GM19240 (cell line): ENCODE measurements around the gene SLC25A6.
"Not testable (repeated sequence)": the region's sequence is repeated elsewhere in the genome, so short reads cannot be mapped to it uniquely, and the experiment has no call there.

Source experiments
- DNase-seq: peaks from one replicate; pipeline ENCODE4 v3.0.0; 2011; ENCODE audit warnings: low spot score; ENCODE audit not compliant: insufficient read length

Gene SLC25A6

DNA sequence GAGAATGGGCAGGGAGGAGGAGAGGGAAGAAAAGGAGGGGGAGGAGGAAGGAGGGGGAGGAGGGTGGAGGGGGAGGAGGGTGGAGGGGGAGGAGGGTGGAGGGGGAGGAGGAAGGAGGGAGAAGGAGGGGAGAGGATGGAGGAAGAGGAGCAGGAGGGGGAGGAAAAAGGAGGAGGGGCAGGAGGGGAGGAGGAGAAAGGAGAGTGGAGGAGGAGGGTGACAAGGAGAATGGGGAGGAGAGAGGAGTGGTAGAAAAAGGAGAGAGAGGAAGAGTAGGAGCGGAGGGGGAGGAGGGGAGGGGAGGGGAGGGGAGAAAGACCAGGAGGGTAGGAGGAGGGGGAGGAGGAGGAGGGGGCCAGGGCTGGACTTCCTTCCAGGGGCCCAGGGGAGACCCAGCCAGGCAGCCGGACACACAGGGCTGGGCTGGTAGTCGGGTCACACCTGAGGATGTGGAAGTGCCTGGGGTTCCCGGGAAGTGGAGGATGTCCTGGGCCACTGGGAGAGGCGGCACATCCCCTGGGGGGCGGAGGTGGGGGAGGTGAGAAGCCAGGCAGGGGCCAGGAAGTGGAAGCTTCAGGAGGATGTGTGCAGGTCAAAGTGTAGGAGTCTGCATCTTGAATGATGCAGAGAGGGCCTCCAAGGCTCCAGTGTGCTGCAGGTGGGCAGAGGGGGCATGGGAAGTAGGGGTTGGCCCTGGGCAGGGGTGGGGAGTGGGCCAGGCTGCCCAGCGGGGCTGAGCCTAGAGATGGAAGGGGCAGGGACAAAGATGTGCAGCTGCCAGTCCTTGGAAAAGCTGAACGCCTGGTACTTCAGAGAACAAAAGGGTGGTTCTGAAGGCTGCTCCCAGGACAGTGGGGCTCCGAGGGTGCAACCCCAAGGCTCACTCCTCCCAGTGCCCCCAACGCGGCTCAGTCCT is 36.5 kb downstream of the SLC25A6 start:
- DNase-seq: no peak

DNA sequence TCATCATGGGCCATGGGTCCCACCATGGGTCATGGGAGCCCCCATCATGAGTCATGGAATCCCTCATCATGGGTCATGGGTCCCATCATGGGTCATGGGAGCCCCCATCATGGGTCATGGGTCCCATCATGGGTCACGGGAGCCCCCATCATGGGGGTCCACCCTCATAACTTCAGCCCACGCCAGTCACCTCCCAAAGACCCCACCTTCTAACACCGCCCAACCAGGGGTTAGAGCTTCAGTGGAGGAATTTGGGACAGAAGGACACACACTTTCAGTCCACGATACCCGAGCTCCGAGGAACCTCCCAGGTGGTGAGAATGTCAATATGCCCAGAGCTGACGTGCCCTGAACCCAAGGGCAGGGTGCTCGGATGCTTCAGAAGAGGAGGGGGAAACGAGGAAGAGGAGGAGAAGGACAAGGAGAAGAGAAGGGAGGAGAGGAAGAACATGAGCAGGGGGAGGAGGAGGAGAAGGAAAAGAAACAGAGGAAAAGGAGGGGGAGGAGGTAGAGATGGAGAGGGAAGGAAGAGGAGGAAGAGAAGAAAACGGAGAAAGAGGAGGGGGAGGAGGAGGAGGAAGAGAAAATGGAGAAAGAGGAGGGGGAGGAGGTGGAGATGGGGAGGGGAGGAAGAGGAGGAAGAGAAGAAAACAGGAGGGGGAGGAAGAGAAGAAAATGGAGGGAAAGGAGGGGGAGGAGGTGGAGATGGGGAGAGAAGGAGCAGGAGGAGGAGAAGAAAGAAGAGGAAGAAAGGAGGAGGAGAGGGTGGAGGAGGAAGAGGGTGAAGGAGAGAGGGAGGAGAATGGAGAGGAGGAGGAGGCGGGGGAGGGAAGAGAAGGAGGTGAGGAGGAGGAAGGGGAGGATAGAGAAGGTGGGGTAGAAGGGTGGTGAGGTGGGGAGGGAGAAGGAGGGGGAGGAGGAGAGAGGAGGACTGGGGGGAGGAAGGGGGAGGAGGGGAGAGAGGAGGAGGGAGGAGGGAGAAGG is 37.6 kb downstream of the SLC25A6 start:
- DNase-seq: no peak

GRCh38 chrX:1351981-1352714 is 39.8 kb downstream of the SLC25A6 start:
- no peak for DNase-seq

DNA sequence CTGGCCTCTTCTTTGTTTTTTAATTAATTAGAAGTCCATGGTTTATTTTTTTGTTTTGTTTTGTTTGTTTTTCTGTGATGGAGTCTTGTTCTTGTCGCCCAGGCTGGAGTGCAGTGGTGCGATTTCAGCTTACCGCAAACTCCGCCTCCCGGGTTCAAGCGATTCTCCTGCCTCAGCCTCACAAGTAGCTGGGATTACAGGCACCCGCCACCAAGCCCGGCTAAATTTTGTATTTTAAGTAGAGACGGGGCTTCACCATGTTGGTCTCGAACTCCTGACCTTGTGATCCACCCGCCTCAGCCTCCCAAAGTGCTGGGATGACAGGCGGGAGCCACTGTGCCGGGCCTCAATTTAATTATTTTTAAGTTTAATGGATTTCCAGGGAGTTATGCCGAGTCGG is 42.3 kb downstream of the SLC25A6 start:
- DNase-seq: not testable (repeated sequence)

GRCh38 chrX:1341545-1342184 is 50.2 kb downstream of the SLC25A6 start:
- no peak for DNase-seq

- no peak for DNase-seq
Observed at GRCh38 chrX:1336948-1337779, 54.7 kb downstream of the SLC25A6 start.

DNA sequence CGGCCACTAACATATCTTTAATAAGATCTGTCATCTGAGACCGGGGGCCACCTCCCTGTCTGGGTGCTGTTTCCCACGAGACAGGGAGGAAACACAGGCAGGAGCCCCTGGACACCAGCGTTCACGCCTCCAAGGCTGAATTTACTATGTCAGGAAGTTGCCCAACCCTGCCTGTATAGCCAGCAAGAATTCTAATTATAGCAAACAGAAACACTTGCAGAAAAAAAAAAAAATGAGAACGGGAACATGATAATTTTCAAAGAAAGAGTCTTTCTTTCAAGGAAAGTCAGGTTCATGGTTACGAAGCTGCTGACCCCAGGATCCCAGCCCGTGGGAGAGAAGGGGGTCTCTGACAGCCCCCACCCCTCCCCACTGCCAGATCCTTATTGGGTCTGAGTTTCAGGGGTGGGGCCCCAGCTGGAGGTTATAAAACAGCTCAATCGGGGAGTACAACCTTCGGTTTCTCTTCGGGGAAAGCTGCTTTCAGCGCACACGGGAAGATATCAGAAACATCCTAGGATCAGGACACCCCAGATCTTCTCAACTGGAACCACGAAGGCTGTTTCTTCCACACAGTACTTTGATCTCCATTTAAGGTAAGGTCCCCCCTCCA is 55.5 kb downstream of the SLC25A6 start, which contains the start of gene IL3RA:
Gene IL3RA, plus strand, starts transcription at position 455 of the 613 bp plus-strand sequence. CDS start 4,981 bp downstream, outside the sequence.
- DNase-seq: no peak
